Measurements from ENCODE around the gene PNMA8C.
A peak's percentile ranks its signal among the peaks of the same experiment; 100 is the strongest.

The PNMA8C gene

GRCh38 chr19:46428239-46429135 lies at the start of gene PNMA8C:
PNMA8C (minus strand) TSS chr19:46428936; CDS start chr19:46428359, 577 bp downstream.
- DNase-seq (ENCODE audit: low read depth in 2 of 2): peak in 1 of 2 donors; percentile 24

- no peak for DNase-seq (ENCODE audit: low read depth in 2 of 2)
Observed at GRCh38 chr19:46475986-46476385, 47.2 kb upstream of the PNMA8C start.

GRCh38 chr19:46474211-46474610 lies 45.5 kb upstream of the PNMA8C start:
- DNase-seq (ENCODE audit: low read depth in 2 of 2): no peak

GRCh38 chr19:46472592-46472991 lies 43.9 kb upstream of the PNMA8C start:
- no peak for DNase-seq (ENCODE audit: low read depth in 2 of 2)

DNA sequence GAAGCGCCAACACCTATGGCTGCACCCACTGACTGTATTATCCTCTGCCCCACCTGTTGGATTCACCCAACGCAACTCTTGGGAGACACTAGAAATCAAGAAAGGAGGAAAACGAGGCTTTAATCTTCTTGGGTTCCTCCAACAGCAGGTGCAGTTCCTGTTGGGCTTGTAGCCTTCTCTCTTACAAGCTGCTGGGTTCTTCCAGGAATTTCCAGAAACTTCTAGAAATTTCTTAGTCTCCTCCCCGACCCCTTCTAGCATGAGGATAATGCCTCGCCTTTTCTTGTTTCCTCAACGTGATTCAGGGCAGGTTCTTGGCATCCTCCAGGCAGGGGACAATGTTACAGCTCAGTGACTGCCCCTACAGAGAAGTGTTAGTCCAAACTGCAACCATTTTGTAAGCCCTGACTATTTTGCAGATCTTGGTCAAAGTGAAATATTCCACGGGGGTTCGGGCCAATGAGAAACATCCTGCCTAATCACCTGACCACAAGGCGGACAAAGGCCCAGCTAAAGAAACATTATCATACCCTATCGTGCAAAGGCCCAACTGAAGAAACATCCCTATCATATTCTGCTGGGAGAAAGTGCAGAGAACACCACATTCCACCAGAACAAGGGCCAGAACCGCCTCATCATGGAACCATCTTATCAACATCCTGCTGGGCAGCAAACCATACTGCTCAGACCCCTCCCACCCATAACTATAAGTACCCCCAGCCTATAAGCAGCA lies 43.2 kb upstream of the PNMA8C start:
- no peak for DNase-seq (ENCODE audit: low read depth in 2 of 2)

GRCh38 chr19:46471116-46471733 lies 42.5 kb upstream of the PNMA8C start, which contains the start of gene PNMA8A:
PNMA8A (minus strand) TSS chr19:46471563; CDS start chr19:46471035, 528 bp downstream.
- DNase-seq (ENCODE audit: low read depth in 2 of 2): no peak

DNA sequence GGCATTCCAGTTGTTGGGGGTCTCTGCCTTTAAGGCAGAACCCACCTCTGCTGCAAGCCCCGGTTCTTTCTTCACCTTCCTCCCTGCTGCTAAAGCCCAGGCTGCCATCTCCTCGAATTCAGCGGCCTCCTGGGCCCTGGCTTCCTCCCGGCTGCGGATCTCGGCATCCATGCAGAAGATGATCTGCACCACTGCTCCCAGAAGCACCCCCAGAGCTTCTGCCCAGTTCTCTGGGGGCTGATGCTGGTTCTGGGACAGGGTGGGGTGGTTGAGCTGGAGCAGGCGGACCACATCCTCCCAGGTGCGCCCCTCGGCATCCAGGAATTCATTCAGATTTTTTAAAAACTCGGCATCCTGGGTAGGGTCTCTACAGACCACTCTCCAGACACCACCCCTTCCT lies 41.6 kb upstream of the PNMA8C start:
- DNase-seq (ENCODE audit: low read depth in 2 of 2): no peak

DNA sequence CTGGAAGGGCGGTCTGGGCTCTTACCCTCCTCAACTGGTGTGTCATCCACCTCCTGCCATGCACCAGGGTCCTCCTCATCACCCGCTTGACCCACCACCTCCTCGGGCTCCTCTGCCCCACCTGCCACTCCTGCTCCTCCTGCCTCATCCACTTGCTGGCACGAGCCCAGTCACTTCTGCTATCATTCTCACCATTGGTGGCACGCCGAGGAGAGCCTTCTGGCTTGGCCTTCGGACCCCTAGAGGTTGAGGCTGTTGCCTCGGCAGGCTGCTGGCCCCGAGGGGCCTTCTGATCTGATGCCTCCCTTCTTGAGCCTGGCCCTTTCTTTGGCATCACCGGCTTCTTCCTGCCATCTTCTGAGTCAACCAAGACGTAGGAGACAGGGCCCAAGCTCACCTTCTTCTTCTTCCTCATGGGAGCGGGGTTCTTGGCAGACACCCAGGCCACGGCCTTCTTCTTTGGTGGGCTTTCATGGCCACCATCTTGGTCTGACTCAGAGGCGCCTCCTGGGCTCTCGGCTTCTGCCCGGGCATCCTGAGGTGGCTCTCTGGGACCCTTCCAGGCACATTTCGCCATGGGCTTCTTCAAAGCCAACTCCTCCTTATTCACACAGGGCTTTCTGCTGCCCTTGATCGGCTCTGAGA lies 40.9 kb upstream of the PNMA8C start:
- DNase-seq (ENCODE audit: low read depth in 2 of 2): no peak

- DNase-seq (ENCODE audit: low read depth in 2 of 2): no peak
Observed at GRCh38 chr19:46466536-46467196, 37.9 kb upstream of the PNMA8C start.

DNA sequence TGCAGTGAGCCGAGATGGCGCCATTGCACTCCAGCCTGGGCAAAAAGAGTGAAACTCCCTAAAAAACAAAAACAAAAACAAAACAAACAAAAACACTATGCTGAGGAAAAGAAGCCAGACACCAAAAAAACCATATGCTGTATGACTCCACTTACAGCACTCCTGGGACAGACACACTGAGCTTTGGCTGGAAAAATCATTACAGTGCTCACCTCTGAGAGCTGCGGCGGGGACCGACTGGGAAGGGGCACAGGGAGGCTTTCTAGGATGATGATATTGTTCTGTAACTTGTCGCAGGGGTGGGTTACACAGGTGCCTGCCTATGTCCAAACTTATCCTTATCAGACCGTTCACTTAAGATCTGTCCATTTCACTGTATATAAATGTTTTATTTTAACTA lies 34.8 kb upstream of the PNMA8C start:
- no peak for DNase-seq (ENCODE audit: low read depth in 2 of 2)

DNA sequence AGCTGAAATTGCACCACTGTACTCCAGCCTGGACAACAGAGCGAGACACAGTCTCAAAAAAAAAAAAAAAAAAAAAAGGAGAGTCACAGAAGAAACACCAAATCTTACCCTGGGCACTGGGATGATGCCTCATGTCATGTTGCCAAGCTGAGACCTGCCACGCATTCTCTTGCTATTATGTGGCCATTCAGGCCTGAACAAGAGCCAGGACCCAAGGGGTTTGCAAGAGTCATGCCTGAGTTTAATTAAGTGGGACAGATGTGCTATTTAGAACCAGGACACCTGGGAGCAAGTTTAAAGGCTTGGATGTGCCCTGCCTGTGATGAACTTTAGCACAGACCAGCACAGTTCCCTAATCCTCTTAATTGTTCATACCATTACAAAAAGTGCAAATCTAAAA lies 32.8 kb upstream of the PNMA8C start:
- no peak for DNase-seq (ENCODE audit: low read depth in 2 of 2)

DNA sequence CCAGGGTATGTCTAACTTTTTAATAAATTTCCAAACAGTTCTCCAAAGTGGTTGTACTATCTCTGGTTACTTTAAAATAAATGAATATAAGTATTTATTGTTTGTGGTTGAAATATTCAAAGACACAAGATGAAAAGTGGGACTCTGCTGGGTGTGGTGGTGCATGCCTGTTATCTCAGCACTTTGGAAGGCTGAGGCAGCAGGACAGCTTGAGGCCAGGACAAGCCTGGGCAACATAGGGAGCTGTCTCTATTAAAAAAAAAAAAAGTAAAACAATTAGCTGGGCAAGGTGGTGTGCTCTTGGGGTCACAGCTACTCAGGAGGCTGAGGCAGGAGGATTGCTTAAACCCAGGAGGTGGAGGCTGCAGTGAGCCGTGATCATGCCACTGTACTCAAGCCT lies 32.2 kb upstream of the PNMA8C start:
- no peak for DNase-seq (ENCODE audit: low read depth in 2 of 2)

DNA sequence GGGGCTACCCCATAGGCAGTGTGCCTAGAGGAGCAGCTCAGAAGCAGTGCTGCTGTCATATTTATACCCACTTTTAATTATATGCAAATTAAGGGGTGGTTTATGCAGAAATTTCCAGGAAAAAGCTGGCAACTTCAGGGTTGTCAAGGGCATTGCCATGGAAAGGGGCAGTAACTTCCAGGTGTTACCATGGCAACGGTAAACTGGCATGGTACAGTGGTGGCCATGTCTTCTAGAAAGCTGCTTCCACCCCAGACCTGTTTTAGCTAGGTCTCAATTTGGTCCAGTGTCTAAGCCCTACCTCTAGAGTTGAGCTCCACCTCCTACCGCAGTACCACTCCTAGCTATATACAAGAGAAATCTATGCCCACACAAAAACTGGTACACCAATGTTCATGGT lies 31.3 kb upstream of the PNMA8C start:
- DNase-seq (ENCODE audit: low read depth in 2 of 2): no peak

- no peak for DNase-seq (ENCODE audit: low read depth in 2 of 2)
Observed at GRCh38 chr19:46456930-46457329, 28.2 kb upstream of the PNMA8C start.

- no peak for DNase-seq (ENCODE audit: low read depth in 2 of 2)
Observed at GRCh38 chr19:46454244-46454643, 25.5 kb upstream of the PNMA8C start.

DNA sequence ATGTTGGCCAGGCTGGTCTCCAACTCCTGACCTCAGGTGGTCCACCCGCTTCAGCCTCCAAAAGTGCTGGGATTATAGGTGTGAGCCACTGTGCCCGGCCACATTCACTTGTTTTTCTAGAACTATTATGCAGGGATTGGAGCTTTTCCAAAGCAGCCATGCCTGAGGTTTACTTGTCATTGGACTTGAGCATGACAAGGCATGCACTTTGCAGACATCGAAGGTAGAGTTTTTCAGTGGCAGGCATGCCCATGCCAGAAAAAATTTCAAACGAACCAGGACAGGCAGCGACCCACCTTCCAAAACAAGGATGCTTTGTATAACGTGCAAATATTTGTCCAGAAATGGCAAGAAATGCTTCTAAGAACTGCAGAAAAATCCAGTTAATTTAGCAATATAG lies 24.9 kb upstream of the PNMA8C start:
- DNase-seq (ENCODE audit: low read depth in 2 of 2): no peak

GRCh38 chr19:46452186-46452585 lies 23.4 kb upstream of the PNMA8C start:
- no peak for DNase-seq (ENCODE audit: low read depth in 2 of 2)

- DNase-seq (ENCODE audit: low read depth in 2 of 2): no peak
Observed at GRCh38 chr19:46451352-46451751, 22.6 kb upstream of the PNMA8C start.

DNA sequence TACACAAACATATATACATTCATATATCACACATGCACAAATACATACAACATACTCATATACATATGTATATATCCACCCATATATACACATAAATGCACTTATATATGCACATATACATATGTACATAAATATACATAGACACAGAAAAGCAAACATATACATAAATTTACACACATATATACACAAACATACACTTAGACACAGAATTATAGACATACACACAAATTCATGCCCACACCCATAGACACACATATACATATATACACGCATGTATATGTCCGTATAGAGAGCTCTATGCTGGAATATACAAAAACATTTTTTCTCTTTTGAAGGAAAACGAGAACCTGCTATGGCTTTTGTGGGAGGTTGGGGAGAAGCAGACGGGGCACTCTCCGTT lies 22.0 kb upstream of the PNMA8C start:
- no peak for DNase-seq (ENCODE audit: low read depth in 2 of 2)

GRCh38 chr19:46449228-46449627 lies 20.5 kb upstream of the PNMA8C start:
- DNase-seq (ENCODE audit: low read depth in 2 of 2): no peak

GRCh38 chr19:46448601-46449000 lies 19.9 kb upstream of the PNMA8C start:
- DNase-seq (ENCODE audit: low read depth in 2 of 2): no peak
